HG03135 (cell line): ENCODE results near the gene UGT2B11.
"Not testable (repeated sequence)": the region's sequence is repeated elsewhere in the genome, so short reads cannot be mapped to it uniquely, and the experiment has no call there.

Source experiments
- ATAC-seq: cut with Tn5 transposase; IDR thresholded peaks from one replicate; pipeline ENCODE4 v1.9.1; 2021; ENCODE audit warnings: mild to moderate bottlenecking, moderate library complexity; ENCODE audit not compliant: unreplicated experiment

Gene UGT2B11

GRCh38 chr4:69170233-69171134 lies 44.1 kb downstream of the UGT2B11 start:
- peak; percentile 76 for ATAC-seq

GRCh38 chr4:69169171-69169570 lies 45.4 kb downstream of the UGT2B11 start:
- ATAC-seq: not testable (repeated sequence)

- ATAC-seq: no peak
Measured at GRCh38 chr4:69167300-69167699, 47.2 kb downstream of the UGT2B11 start.

- not testable (repeated sequence) for ATAC-seq
Measured at GRCh38 chr4:69166376-69166775, 48.2 kb downstream of the UGT2B11 start.

- not testable (repeated sequence) for ATAC-seq
Measured at GRCh38 chr4:69165707-69166106, 48.8 kb downstream of the UGT2B11 start.

GRCh38 chr4:69156913-69157312 lies 57.6 kb downstream of the UGT2B11 start:
- ATAC-seq: no peak

- no peak for ATAC-seq
Measured at GRCh38 chr4:69154021-69154420, 60.5 kb downstream of the UGT2B11 start.
